ENCODE results near the gene EIF4G3.
"Not testable (repeated sequence)": the region's sequence is repeated elsewhere in the genome, so short reads cannot be mapped to it uniquely, and the experiment has no call there.

Gene EIF4G3

DNA sequence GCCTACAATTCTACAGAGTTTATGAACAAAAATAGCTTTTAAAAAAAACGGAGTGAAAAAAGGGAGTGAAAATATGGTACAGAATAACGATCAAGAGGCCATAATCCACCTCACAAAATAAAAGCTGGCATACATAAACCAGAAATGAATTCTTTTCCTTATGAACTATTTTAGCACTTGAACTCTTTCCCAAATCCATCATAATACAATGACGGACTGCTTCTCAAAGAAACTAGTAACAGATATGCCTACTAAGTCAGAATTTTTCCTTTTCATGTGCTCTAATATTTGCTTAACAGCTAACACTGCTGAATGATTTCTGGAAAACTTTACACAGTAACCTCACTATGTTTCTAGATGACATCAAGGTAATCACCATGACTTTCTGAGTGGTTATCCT, 144.0 kb downstream of the EIF4G3 start:
- DNase-seq (ENCODE audit: low read depth in 2 of 2), result no peak

DNA sequence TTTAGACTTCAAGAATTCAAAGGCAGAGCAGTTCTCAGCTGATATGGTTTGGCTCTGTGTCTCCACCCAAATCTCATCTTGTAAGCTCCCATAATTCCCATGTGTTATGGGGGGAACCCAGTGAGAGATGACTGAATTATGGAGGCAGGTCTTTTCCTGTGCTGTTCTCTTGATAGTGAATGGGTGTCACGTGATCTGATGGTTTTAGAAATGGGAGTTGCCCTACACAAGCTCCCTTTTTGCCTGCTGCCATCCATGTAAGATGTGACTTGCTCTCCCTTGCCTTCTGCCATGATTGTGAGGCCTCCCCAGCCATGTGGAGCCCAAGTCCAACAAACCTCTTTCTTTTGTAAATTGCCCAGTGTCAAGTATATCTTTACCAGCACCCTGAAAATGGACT, 146.5 kb downstream of the EIF4G3 start:
- DNase-seq (ENCODE audit: low read depth in 2 of 2), result no peak

DNA sequence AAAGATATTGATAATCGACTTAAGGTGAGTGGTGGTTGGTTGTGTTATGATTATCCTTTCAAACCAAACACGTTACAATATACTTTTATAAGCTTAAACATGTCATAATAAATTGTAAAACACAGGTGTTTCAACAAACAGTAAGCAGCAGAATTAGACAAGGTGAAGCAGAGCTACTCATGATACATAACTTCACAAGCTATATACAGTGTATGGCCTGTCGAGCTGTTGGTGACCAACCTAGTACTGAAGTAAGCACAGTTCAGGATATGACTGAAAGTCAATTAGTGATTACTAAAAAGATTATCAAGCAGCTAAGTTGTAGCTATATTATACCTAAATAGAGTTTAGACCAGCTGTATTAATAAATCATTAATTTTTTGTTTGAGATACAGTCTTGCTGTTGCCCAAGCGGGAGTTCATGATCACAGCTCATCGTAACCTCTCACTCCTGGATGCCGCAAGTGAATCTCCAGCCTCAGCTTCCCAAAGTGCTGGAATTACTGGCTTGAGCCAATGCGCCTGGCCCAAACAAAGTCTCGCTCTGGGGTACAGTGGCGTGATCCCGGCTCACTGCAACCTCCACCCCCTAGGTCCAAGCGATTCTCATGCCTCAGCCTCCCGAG, 148.1 kb downstream of the EIF4G3 start:
- DNase-seq (ENCODE audit: low read depth in 2 of 2), result no peak

DNA sequence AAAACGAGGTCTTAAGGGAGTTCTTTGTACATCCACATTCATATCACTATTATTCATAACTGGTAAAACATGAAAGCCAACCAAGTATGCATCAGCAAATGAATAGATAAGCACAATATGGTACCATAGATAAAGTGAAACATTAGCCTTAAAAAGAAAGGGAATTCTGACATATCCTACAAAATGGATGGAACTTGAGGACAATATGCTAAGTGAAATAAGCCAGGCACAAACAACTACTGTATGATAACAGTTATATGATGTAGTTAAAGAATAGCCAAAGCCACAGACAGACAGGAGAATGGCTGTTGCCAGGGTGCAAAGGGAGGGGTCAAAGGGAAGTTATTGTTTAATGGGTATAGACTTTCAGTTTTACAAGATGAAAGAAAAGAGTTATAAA, 148.9 kb downstream of the EIF4G3 start:
- no peak for DNase-seq (ENCODE audit: low read depth in 2 of 2)

DNA sequence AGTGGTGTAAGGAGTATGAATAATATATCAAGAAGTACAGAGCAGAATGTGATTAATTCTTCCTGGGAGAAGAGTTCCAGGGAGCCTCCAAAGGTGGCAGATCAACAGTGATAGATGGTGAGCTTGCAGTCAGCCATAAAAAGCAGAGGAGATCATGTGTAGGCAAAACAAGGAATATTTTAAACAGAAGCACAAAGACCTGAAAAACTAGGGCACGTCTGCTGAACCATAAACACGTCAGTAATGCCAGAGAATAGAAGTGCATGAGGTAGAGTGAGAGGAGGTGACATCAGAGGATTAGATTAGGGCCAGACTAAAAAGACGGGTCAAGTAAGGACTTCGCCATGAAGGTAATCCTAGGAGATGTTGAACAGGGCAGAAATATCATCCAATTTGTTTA, 151.8 kb downstream of the EIF4G3 start:
- no peak for DNase-seq (ENCODE audit: low read depth in 2 of 2)

DNA sequence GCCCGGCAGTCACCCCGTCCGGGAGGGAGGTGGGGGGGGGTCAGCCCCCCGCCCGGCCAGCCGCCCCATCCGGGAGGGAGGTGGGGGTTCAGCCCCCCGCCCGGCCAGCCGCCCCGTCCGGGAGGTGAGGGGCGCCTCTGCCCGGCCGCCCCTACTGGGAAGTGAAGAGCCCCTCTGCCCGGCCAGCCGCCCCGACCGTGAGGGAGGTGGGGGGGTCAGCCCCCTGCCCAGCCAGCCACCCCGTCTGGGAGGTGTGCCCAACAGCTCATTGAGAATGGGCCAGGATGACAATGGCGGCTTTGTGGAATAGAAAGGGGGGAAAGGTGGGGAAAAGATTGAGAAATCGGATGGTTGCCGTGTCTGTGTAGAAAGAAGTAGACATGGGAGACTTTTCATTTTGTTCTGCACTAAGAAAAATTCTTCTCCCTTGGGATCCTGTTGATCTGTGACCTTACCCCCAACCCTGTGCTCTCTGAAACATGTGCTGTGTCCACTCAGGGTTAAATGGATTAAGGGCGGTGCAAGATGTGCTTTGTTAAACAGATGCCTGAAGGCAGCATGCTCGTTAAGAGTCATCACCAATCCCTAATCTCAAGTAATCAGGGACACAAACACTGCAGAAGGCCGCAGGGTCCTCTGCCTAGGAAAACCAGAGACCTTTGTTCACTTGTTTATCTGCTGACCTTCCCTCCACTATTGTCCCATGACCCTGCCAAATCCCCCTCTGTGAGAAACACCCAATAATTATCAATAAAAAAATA, 152.4 kb downstream of the EIF4G3 start:
- not testable (repeated sequence) for DNase-seq (ENCODE audit: low read depth in 2 of 2)

DNA sequence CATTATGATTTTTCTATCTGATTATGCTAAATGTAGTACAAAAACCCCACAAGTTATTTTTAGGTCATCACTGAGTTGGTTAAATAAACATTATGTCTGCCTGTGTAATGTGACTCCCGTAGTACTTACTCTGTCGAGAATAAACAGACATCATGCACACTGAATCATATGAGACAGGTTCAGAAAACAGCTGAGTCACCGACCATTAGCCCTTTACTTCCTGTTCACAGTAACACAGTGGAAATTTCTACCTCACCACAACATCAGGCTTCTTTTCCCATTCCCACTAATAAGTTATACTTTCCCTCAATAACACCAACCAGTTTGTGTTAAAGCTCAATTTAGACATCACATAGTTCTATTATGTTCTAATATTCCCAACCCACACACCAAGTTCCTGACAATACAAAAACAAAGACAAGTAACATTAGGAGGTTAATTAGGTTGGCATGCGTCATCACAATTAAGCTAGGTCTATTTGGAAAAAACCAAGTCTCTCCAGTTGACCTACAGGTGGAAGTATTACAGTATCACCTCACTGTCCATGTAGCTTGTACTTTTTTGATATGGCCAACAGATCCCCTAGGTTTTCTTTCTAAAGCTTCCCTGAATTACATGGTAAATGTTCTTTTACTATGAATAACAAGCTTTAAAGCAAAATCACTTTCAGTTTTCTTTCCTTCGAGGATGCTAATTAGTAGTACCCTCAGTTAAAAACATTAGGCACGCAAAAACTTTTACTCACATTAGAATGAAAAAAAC, 154.2 kb downstream of the EIF4G3 start:
- no peak for DNase-seq (ENCODE audit: low read depth in 2 of 2)

DNA sequence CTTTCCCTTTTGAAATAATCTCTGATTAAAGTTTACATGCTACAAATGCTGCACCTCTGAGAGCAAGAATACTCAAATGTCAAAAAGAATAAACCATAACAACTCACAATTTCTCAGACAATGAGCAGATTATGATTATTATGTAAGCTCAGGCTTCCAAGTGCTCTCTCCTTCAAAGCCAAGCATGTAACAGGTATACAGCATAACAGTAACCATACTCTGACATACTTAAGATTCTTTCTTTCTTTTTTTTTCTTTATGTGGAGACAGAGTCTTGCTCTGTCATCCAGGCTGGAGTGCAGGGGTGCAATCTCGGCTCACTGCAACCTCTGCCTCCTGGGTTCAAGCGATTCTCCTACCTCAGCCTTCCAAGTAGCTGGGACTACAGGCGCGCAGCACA, 155.4 kb downstream of the EIF4G3 start:
- no peak for DNase-seq (ENCODE audit: low read depth in 2 of 2)

DNA sequence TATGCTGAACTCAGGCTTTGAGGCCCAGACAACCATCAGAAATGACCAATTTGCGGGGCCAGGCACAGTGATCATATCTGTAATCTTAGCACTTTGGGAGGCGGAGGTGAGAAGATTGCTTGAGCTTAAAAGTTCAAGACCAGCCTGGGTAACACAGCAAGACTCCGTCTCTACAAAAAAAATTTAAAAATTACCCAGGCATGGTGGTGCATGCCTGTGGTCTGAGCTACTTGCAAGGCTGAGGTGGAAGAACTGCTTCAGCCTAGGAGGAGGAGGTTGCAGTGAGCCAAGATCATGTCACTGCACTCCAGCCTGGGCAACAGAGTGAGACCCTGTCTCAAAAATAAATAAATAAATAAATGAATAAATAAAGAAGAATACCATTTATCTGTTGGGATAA, 156.5 kb downstream of the EIF4G3 start:
- no peak for DNase-seq (ENCODE audit: low read depth in 2 of 2)

DNA sequence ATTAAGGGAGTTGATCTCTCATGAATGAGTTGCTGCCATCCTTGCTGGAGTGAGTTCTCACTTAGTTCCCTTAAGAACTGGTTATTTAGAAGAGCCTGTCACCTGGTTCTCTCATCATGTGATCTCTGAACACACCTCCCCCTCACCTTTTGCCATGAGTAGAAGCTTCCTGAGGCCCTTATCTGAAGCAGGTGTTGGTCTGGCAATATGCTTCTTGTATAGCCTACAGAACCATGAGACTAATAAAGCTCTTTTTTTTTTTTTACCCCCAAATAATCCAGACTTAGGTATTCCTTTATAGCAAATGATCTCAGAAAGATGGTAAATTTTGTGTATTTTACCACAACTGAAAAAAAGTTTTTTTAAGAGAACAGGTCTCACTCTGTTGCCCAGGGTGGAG, 158.0 kb downstream of the EIF4G3 start:
- no peak for DNase-seq (ENCODE audit: low read depth in 2 of 2)

DNA sequence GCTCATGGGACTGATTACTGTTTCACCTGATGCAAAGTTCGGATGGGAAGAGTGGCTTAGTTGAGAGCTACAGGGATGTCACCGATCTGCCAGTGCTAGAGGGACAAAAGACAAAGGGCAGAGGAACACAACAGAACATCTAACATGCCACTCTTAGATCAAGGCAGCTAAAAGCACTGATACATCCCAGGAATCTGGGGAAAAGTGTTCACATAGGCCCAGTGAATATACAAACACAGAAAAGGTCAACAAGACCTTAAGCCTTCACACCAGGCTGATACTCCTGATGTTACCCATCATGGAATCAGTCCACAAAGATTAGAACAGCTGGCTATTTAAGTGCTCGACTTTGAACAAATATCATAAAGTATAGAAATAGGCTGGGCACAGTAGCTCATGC, 163.2 kb downstream of the EIF4G3 start:
- DNase-seq (ENCODE audit: low read depth in 2 of 2), result no peak

DNA sequence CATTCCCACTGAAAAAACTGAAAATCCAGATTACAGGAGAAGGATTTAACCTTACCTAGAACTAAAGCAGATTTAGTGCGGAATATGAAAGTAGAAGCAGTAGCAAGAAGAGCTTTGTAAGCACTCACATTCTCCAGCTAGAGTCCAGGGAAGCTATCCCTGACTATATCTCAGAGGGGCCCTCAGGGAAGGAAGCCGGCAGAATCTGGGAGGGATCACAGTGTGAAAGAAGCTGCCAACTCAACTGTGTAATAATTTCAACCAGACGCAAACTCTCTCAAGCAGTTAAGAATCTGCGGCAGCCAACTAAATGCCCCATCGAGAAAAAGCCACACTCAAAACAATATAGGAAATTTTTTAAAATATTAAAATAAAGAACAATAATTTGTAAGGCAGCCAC, 163.8 kb downstream of the EIF4G3 start:
- DNase-seq (ENCODE audit: low read depth in 2 of 2), result no peak

DNA sequence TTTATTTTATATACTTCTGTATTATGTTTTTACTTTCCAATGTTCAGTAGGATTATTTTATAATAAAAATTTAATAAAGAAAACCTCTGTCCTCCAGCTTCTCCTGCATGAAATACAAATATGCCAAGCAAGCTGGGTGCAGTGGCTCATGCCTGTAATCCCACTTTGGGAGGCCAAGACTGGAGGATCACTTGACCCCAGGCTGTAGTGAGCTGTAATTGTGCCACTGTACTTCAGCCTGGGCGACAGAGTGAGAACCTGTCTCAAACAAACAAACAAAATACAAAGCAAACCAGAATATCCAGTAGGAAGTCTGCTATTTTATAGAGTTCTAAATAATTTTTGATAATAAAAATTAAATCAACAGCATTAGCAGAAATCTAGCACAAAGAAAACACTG, 168.8 kb downstream of the EIF4G3 start:
- no peak for DNase-seq (ENCODE audit: low read depth in 2 of 2)

DNA sequence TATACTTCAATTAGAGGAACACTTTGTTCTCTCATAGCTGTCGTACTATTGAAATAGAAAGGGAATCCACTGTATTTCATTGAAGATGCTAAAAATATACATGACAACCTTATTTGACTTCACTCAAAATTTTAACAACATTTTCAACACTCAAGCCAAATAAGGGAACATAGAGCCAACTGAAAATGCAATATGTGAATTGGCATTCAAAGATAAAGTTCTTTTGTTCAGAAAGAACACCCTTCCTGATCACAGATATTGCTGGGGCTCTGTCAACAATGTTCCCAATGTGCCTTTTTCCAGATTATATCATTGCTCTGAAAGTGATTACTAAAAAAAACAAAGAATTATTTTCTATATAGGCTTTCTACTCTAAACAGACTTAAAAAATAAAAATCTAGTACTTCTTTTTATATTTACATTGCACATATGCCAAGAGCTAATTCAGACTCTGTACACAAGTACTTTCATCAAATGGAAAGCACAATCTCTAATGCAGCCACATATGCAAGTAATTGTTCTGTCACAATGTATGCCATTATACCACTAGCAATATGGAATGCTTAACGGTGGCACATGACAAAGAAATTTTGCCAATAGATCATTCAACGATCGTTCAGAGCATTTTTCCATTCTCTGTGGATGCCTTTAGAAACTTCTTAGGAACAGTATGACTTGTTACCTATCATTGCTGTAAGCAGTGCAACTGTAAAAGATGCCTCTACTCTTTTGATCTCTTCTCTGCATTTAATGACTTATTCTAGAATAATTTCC, 171.0 kb downstream of the EIF4G3 start:
- no peak for DNase-seq (ENCODE audit: low read depth in 2 of 2)

DNA sequence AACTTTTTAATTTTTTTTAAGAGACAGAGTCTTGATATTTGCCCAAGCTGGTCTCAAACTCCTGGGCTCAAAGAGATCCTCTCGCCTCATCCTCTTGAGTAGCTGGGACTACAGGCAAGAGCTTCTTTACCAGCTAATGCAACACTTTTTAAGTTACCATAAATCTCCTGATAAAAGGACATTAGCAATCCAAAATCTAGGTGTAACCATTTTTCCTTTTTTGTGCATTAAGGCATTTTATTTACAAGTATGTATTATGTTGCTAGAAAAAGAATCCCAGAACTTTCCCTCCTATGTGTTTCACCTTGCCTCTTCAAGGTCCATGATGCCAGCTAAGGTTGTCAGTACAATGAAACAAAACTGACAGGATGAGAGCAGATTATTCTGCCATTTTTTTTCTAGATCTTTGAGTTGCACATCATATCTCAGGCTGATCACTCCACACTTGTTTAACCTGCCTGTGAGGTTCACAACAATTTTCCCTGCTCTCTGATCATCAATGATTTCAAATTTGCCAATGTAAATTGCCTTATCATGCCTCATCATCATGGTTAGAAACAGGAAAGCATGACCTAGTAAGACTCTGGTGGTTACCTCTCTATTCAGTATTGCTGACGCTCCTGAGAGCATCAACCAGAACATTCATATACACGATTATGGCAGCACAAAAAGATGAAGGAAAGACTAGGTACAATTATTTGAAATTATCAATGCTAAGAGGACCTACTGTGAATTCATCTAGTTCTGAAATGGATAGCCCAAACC, 173.2 kb downstream of the EIF4G3 start:
- DNase-seq (ENCODE audit: low read depth in 2 of 2), result no peak

DNA sequence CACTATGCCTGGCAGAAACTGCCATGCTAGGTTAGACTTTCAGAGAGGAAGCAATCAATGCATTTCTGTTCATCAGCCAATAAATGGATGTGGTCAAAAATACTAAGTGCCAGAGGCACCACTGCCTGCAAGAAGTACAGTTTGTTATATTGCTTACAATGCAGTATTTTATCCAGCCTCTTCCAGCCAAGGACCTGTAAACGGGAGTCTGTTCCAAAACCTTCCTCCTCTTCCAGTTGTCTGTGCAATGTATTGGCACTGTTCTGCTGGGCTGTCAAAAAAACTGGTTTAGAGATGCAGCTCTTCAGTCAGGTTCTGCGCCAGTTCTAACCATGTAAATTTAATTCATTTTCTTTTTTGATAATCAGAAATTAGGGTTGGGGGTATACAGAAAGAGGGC, 175.7 kb downstream of the EIF4G3 start:
- no peak for DNase-seq (ENCODE audit: low read depth in 2 of 2)

DNA sequence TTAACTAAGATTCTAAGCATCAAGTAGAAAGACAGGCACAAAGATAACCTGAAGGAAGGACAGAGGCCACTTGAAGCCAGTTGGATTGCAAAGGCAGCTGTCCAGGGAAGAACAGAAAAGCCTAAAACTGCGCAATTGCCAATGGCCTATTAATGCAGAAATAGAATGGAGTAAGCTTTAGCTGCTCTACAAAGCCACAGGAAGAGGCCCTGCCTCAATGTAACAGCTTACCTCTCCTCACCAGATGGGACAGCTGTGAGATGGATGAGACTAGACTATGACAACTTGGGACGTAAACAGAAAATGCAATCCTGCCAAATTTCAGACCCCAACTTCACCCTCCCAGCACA, 176.5 kb downstream of the EIF4G3 start:
- DNase-seq (ENCODE audit: low read depth in 2 of 2), result no peak

DNA sequence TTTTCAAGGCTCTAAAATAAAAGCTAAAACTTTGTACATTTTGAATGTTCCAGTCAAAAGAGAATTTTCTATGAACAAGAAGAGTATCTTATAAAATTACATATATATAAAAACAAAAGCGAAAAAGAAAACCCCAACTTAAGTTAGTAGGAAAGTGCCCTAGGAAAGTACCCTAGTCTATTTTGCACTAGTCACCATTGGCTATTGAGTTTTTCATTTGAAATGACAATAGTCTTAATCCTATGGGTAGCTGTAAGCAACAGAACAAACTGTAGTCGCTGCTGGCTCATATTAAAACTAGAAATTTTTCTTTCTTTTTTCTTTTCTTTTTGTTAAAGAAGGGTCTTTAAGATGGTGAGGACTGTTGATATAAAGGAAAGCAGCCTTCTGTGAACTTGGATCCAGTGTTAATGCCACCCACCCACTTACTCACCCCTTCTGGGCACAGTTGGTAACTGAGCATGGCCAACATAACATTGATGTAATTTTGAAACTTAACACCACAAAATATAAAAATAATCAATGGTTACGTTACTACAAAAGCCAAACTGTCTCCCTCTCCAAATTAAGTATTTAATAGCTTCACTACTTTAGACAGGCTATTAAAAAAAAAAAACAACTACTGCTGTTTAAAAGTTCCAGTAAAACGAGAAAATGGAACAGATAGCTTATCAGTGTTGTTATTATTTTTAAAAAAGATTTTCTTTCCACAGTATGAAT, 177.0 kb downstream of the EIF4G3 start:
- DNase-seq (ENCODE audit: low read depth in 2 of 2), result no peak

DNA sequence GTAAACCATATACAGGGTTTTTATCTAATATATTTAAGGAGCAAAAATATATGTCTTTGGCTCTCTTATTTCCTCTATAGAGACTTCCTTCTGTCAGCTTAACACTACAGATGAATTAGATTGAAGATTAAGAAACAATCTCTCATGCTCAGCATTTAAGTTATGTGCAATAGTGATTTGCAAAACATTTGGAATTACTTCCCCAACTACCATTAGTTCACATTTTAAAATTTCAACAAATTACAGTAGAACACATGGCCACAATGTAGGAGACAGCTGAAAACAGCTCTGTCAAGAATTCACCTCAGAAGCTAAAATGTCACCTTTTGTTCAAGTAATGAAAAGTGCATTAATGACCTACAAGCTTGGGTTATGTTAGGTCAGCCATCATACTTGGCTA, 177.9 kb downstream of the EIF4G3 start:
- no peak for DNase-seq (ENCODE audit: low read depth in 2 of 2)

DNA sequence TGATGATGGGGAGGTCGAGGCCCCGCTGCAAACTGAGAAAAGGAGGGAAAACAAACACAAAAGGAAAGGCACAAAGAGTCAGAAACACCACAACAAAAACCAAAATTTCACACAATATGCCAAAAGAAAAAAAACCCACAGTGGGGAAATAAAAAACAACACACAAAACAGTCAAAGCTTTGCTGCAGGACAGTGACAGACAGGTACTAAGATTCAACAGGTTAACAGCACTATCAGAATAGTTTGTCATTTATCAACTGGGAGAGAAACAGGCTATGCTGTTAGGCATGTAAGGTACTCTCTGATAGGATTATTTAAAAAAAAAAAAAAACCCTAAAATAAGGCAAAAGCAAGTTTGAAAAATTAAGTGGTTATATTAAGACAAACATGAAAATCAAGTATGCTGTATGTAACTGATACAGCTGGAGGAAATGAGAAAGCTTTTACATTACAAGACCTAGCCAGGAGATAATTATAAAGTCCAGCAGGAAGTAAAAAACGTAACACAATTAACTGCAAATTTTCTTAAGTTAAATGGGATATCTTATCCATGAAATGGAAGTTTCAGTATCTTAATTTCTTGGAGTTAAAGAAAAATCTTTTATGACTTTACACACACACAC, 179.0 kb downstream of the EIF4G3 start:
- no peak for DNase-seq (ENCODE audit: low read depth in 2 of 2)

Data from stimulated activated CD4-positive, alpha-beta T cell treated with anti-CD3 and anti-CD28 coated beads, Interleukin-1b, Interleukin-23, amount 100 ng/mL, for 1 hour (primary cell).